Measurements from ENCODE around the gene RAB37.

GRCh38 chr17:74742153-74742515 is 5.1 kb downstream of the RAB37 start:
- TF ChIP-seq EZH2 (IDR thresholded peaks at IDR 0.05; ENCODE audit: borderline replicate concordance, insufficient read depth, low read depth, low read length, poor library complexity, severe bottlenecking) (no peak), CTCF (IDR thresholded peaks at IDR 0.05) (no peak)
